SKM-1 treated with dmso at 0.1 percent for 144 hours (cell line): ENCODE measurements around the gene CLSTN1.
"Not testable (repeated sequence)": the region's sequence is repeated elsewhere in the genome, so short reads cannot be mapped to it uniquely, and the experiment has no call there.

ENCODE experiments used
- DNase-seq: peaks from one replicate; lab custom pipeline; 2025; ENCODE audit not compliant: unreplicated experiment; lab: John Stamatoyannopoulos, UW

The CLSTN1 gene

GRCh38 chr1:9766759-9767442 is 56.9 kb downstream of the CLSTN1 start:
- DNase-seq = no peak

DNA sequence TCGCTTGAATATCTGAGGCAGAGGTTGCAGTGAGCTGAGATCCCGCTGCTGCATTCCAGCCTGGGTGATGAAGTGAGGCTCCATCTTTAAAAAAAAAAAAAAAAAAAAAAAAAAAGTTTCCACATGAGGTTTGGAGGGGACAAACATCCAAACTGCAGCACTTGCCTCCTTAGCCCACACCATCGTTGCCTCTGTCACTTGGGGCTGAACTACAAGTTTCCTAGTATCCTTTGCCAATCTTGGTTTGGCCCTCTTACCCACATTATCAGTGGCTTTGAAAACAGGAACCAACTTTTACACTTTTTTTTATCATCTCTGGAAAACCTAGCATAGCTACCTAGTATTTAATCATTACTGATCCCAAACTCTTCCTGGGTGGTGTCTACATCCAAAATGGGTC is 59.2 kb downstream of the CLSTN1 start:
- DNase-seq = peak; percentile 45

- DNase-seq = no peak
Observed at GRCh38 chr1:9763914-9764313, 59.9 kb downstream of the CLSTN1 start.

DNA sequence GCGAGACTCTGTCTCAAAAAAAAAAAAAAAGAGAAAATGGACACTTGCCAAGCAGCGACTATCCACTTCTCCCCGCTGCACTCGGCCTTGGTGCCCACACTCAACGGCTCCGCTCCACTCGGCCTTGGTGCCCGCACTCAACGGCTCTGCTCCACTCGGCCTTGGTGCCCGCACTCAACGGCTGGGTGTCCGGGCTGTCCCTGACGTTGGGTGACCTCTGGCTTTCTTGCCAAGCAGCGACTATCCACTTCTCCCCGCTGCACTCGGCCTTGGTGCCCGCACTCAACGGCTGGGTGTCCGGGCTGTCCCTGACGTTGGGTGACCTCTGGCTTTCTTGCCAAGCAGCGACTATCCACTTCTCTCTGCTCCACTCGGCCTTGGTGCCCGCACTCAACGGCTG is 61.3 kb downstream of the CLSTN1 start:
- DNase-seq = not testable (repeated sequence)

GRCh38 chr1:9761855-9762254 is 61.9 kb downstream of the CLSTN1 start:
- peak; percentile 45 for DNase-seq

- DNase-seq = no peak
Observed at GRCh38 chr1:9760824-9761223, 62.9 kb downstream of the CLSTN1 start.

- DNase-seq = no peak
Observed at GRCh38 chr1:9759939-9760338, 63.8 kb downstream of the CLSTN1 start.

GRCh38 chr1:9758559-9759121 is 65.1 kb downstream of the CLSTN1 start:
- no peak for DNase-seq

- DNase-seq = no peak
Observed at GRCh38 chr1:9755441-9755995, 68.2 kb downstream of the CLSTN1 start.

- DNase-seq = no peak
Observed at GRCh38 chr1:9753121-9753531, 70.6 kb downstream of the CLSTN1 start.

DNA sequence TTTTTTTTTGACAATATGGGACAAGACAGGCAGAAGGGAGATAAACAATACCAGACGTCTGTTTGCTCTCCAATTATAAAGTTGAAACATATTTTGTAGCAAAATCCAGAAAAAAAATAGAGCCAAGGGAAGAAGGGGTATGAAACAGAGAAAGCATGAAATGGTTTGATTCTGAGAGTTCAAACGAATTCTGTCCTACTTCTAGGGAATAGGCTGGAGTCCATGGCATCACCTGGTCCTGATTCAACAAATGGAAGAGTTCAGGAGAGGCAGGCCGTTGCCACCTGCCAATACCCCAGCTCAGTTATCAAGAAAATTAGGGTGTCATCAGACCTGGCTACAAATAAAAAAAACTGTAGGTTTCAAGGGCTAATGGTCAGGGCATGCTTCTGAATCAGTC is 71.8 kb downstream of the CLSTN1 start:
- DNase-seq = no peak

- no peak for DNase-seq
Observed at GRCh38 chr1:9749361-9749760, 74.4 kb downstream of the CLSTN1 start.

DNA sequence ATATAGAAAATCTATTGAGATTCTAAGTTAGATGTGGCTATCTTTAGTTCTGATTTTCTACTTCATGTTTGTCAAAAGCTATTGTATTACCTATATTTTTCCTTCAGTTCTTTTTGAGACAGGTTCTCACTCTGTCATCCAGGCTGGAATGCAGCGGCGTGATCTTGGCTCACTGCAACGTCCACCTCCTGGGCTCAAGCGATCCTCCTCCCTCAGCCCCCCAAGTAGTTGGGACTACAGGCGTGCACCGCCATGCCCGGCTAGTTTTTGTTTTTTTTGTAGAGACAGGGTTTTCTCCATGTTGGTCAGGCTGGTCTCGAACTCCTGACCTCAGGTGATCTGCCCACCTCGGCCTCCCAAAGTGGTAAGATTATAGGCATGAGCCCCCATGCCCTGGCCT is 75.4 kb downstream of the CLSTN1 start:
- not testable (repeated sequence) for DNase-seq

DNA sequence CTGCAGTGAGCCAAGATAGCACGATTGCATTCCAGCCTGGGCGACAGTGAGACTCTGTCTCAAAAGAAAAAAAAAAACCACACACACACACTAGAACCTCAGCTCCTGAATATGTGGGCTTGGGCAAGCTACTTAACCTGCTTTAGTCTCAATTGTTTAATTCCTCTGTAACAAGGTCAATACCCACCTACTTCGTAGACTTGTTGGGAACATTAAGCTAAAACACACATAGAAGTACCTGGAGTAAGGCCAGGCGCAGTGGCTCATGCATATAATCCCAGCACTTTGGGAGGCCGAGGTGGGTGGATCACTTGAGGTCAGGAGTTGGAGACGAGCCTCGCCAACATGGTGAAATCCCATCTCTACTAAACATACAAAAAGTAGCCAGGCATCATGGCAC is 77.1 kb downstream of the CLSTN1 start:
- no peak for DNase-seq

- DNase-seq = no peak
Observed at GRCh38 chr1:9746211-9746610, 77.6 kb downstream of the CLSTN1 start.

DNA sequence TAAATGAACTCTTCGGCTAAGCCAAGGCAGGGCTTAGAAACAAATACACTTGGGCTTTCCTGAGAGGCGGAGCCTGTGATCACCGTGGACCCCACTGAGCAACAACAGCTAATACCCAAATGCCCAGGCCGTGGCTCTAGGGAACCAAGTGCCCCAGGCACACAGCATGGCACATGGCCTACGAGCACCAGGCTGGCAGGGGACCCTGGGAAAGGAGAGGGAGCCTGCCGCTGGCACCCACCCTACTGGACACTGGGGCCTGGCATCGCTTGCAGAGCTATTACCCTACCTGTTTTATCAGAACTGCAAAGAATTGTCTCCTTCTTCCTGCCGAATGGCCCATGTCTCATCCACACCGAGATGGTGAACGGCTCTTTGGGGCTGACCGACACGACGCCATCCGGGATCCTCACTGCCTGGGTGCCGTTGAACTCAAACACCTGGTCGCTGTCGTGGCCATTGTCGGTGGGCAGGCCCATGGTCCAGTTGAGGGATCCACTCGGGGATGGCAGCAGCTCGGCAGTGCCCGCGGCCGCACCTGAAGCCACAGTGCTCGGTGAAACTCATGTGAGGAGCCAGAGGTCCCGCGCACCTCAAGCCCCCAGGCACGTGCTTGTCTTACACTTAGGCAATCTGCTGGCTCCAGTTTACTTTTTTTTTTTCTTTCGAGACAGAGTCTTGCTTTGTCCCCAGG is 79.5 kb downstream of the CLSTN1 start:
- DNase-seq = no peak

GRCh38 chr1:9737671-9738070 is 86.1 kb downstream of the CLSTN1 start:
- no peak for DNase-seq

DNA sequence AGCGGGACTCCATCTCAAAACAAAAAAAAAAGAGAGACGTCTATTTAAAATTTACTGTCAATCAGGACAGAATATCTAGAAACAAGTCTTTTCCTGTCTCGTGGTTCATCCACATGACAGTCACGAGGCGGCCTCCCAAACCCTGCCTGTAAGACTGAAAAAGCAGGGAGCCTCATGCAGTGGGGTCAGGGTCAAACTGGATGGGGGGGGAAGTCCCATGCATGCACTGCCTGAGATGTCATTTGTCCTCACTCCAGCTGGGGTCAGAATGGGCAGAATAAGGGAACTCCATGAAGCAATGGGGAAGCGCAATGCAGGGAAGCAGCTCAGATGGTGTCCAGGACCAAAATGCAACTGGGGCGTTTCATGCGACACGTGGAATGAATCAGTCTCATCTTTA is 86.7 kb downstream of the CLSTN1 start:
- DNase-seq = no peak

GRCh38 chr1:9736241-9736640 is 87.5 kb downstream of the CLSTN1 start:
- DNase-seq = no peak

DNA sequence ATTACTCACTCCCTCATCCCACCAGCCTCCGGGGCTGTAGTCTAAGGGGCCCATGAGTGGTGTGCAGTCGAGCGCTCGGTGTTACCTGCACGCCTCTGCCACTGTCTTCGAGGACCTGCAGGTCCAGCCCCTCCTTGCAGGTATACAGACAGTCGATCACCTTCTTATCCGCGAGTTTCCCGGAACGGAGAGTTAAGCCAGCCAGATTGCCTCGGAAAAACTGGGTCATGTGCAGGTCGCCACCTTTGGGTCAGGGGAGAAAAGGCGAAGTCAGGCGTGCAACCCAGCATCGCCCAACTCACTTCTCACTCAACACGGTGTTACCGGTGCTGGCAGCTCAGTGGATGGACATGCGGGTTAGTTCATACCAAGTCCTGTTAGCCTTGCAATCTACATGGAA is 88.0 kb downstream of the CLSTN1 start:
- no peak for DNase-seq

- no peak for DNase-seq
Observed at GRCh38 chr1:9733160-9733789, 90.5 kb downstream of the CLSTN1 start.
